ENCODE data around the gene TUBAL3. TPM values are rescaled to one million over a fixed set of nuclear protein-coding genes. Genes with fewer than 3 reads are reported as not detected.

TUBAL3 gene
- total RNA-seq, 1 donor, result not detected

DNA sequence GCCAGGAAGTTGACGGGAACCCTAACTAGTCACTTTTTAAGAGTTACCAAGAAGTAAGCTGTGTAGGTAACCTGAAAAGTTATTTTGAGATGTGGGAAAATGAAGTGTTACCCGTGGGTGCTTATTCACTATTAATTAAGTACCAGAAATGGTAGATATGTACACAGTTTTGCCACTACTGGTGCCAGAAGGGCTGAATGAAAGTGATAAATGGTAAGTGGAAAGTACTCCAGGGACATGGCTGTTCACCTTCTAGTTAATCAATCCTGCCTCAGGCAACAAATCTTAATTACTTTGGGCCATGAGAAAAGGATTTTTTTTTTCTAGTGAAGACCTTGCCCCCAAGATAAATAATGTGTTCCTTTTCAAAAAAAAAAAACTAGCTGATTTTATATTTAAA is 23.5 kb upstream of the TUBAL3 start:
- TF ChIP-seq, protein P1, sequence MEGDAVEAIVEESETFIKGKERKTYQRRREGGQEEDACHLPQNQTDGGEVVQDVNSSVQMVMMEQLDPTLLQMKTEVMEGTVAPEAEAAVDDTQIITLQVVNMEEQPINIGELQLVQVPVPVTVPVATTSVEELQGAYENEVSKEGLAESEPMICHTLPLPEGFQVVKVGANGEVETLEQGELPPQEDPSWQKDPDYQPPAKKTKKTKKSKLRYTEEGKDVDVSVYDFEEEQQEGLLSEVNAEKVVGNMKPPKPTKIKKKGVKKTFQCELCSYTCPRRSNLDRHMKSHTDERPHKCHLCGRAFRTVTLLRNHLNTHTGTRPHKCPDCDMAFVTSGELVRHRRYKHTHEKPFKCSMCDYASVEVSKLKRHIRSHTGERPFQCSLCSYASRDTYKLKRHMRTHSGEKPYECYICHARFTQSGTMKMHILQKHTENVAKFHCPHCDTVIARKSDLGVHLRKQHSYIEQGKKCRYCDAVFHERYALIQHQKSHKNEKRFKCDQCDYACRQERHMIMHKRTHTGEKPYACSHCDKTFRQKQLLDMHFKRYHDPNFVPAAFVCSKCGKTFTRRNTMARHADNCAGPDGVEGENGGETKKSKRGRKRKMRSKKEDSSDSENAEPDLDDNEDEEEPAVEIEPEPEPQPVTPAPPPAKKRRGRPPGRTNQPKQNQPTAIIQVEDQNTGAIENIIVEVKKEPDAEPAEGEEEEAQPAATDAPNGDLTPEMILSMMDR (IDR thresholded peaks at IDR 0.05; ENCODE audit: insufficient read depth, low read length), result no peak
- no peak for DNase-seq (ENCODE audit: low read depth)

DNA sequence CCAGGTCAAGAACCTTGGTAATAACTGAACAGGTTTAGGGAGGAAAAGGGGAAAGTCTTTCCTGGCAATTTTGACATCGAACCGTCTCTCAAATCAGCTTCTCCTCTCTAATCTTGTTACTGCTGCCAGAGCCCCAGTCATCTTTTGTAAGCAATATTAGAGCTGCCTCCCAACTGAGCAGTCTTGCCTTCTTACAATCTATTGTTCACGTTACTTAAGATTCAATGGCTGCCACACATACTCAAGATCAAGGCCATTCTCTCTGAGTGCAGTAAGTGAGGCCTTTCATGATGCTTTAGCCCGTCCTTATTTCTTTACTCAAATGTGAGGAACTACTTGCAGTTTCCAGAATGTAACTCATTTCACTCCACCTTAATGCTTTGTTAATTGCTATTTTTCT is 20.1 kb upstream of the TUBAL3 start:
- no peak for DNase-seq (ENCODE audit: low read depth)
- TF ChIP-seq, protein P1 (IDR thresholded peaks at IDR 0.05; ENCODE audit: insufficient read depth, low read length), result no peak
- H3K4me3 ChIP-seq (ENCODE audit: low read depth, low read length), result no peak overlapping the region

More for the DNA sequence above, 23.5 kb upstream of the TUBAL3 start:
- no peak overlapping the region for H3K4me3 ChIP-seq (ENCODE audit: low read depth, low read length)

DNA sequence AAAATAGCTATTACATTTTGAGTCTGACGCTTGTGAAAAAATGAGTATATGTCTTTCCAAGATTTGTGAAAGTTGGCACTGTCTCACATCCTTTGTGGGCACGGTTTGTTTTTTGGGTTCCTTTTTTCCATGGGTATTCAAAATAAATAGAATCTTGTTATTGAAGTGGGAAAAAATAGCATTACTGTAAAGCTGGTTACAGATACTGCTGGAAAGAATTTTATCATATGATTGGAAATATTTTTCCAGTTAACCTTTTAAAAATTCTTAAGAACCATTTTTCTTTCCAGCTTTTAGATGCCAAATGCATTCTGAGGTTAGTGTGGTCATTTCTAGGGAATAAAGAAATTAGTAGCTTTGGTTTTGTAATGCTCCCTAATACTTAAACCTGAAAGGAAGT is 19.1 kb upstream of the TUBAL3 start:
- TF ChIP-seq, protein P1 (IDR thresholded peaks at IDR 0.05; ENCODE audit: insufficient read depth, low read length), result no peak
- H3K4me3 ChIP-seq (ENCODE audit: low read depth, low read length), result no peak overlapping the region
- DNase-seq (ENCODE audit: low read depth), result peak; percentile 66

DNA sequence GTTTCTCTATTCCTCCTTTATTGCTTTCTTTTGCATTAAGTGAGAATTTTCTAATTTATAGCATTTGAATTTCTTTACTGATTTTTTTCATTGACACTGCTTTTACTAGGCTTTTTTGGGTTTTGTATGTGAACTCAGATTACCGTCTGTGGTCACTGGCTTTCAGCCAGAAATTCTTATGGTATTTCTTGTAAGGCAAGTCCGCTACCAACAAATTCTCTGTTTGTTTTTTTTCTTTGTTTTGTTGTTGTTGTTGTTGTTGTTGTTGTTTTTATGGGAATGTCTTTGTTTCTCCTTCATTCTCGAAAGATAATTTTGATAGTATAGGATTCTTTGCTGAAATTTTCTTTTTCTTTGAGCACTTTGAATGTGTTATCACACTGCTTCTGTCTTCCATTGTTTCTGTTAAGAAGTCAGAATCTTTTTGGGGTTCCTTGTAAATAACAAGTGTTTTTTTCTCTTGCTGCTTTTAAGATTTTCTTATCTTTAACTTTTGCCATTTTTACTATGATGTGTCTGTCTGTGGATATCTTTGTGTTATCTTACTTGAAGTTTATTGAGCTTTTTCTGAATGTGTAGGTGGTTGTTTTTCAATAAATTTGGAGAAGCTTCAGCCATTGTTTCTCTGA is 15.0 kb upstream of the TUBAL3 start:
- no peak for DNase-seq (ENCODE audit: low read depth)
- TF ChIP-seq, protein P1 (IDR thresholded peaks at IDR 0.05; ENCODE audit: insufficient read depth, low read length), result no peak
- no peak overlapping the region for H3K4me3 ChIP-seq (ENCODE audit: low read depth, low read length)

DNA sequence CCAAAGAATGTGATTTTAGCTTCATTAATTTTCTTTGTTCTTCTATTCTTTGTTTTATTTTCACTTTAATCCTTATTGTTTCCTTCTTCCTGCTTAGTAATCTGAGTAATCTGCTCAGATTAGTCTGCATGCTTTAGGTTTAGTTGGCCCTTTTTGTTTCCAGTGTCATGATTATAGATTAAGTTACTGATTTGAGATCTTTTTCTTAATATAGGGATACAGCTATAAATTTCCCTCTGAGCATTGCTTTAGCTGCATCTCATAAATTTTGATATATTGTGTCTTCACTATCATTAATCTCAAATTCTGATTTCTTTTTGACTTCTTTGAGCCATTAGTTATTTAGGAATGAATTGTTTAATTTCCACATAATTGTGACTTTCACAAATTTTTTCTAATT is 14.0 kb upstream of the TUBAL3 start:
- no peak overlapping the region for H3K4me3 ChIP-seq (ENCODE audit: low read depth, low read length)
- TF ChIP-seq, protein P1 (IDR thresholded peaks at IDR 0.05; ENCODE audit: insufficient read depth, low read length), result no peak
- DNase-seq (ENCODE audit: low read depth), result no peak

DNA sequence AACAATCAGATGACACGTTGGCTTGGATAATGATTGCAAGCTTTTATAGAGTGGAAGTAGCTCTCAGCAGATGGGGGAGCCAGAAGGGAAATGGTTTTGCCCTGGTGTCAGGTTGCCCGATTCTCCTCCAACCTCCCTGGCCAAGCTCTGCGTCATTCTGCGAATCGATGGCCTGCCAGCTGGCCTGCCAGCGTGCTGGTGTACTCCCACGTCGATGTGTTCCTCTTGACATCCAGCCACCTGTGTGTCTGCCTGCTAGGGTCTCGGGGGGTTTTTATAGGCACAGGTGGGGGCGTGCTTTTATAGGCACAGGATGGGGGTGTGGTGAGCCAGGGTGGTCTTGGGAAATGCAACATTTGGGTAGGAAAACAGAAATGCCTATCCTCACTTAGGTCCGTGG is 12.4 kb upstream of the TUBAL3 start:
- no peak overlapping the region for H3K4me3 ChIP-seq (ENCODE audit: low read depth, low read length)
- TF ChIP-seq, protein P1 (IDR thresholded peaks at IDR 0.05; ENCODE audit: insufficient read depth, low read length), result no peak
- no peak for DNase-seq (ENCODE audit: low read depth)

Measured in fibroblast of the aortic adventitia (primary cell).